ENCODE results near the gene SCIMP. TPM values are rescaled to one million over a fixed set of nuclear protein-coding genes. Genes with fewer than 3 reads are reported as not detected.
"Not testable (repeated sequence)": the region's sequence is repeated elsewhere in the genome, so short reads cannot be mapped to it uniquely, and the experiment has no call there.

Gene SCIMP
- total RNA-seq, 1 experiment from 2014 or later, result not detected

DNA sequence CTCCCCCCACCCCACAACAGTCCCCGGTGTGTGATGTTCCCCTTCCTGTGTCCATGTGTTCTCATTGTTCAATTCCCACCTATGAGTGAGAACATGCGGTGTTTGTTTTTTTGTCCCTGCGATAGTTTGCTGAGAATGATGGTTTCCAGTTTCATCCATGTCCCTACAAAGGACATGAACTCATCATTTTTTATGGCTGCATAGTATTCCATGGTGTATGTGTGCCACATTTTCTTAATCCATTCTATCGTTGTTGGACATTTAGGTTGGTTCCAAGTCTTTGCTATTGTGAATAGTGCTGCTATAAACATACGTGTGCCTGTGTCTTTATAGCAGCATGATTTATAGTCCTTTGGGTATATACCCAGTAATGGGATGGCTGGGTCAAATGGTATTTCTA lies 17.1 kb downstream of the SCIMP start:
- not testable (repeated sequence) for H3K4me3 ChIP-seq; H3K36me3 ChIP-seq; H3K4me1 ChIP-seq; H3K27ac ChIP-seq; DNase-seq; H3K9me3 ChIP-seq (replicated peaks); H3K27me3 ChIP-seq

DNA sequence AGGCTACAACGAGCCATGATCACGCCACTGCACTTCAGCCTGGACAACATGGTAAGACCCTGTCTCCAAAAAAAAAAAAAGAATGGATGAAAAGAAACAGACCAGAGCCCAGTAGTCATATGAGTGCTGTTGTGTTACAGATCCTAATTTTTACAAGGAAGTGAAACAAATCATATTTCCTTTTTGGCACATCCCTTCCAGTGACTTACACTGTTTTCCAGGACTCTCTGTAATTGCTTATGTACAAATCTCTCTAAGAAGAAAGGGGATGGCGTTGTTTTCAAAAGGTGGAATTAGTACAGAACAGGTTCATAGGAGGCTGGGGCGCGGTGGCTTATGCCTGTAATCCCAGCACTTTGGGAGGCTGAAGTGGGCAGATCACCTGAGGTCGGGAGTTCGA lies 23.2 kb downstream of the SCIMP start:
- Histone ChIP-seq H3K36me3 (no peaks in the 10 kb centered on the region), H3K9me3 (replicated peaks) (no peaks in the 10 kb centered on the region), H3K27me3 (no peaks in the 10 kb centered on the region), H3K27ac (no peak overlapping the region), H3K4me3 (no peak overlapping the region), H3K4me1 (no peaks in the 10 kb centered on the region)
- DNase-seq, result no peak

DNA sequence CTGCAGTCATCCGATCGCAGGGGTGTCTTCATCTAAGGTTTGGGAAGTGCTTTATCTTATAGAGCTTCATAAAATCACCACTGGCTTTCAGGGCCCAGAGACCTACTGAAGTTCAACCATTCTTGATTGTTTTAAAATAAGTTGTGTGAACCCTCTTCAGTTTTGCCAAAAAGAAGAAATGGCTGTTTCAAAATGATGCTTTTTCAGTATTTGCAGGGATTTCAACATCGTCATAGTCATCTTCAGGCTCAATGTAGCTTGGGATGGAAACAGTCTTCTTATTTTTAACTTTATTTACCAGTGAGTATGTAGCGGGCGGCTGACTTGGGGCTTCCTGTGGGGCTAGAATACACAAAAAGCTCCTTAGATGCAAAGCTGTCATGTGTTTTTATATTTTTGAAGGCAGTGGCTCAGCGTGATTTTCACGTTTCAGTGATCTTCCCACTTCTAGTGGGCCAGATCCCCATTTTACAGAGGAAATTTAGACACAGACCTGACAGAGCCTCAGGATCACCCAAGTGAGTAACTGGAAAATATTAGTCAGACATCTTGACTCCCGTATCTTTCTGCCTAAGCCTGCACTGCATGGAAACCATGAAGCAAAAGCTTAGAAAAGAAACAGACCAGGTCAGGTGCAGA lies 23.9 kb downstream of the SCIMP start:
- no peaks in the 10 kb centered on the region for H3K36me3 ChIP-seq
- no peak for DNase-seq
- H3K4me3 ChIP-seq, result no peak overlapping the region
- no peaks in the 10 kb centered on the region for H3K4me1 ChIP-seq
- H3K9me3 ChIP-seq (replicated peaks), result no peaks in the 10 kb centered on the region
- no peaks in the 10 kb centered on the region for H3K27me3 ChIP-seq
- H3K27ac ChIP-seq, result no peak overlapping the region

DNA sequence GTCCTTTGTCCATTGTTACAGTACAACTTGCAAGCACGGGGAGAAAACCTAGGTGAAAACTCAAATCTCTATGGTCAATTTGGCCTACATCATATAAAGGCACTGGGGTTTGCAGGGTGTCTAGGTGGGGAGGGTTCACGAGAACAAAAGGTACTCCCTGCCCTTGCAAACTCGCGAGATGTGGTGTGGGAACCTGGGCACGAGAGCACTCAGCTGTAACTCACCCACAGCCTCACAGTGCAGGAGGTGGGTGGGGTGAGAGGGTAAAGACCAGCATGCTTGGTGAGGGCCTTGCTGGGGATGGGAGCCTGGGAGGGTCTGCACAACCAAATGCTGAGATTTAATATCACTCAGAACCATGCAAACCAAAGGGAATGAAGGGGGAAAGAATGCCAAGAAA lies 24.6 kb downstream of the SCIMP start:
- no peak overlapping the region for H3K4me3 ChIP-seq
- H3K27ac ChIP-seq, result no peak overlapping the region
- H3K4me1 ChIP-seq, result no peaks in the 10 kb centered on the region
- no peaks in the 10 kb centered on the region for H3K9me3 ChIP-seq (replicated peaks)
- H3K36me3 ChIP-seq, result no peaks in the 10 kb centered on the region
- H3K27me3 ChIP-seq, result no peaks in the 10 kb centered on the region
- DNase-seq, result no peak

DNA sequence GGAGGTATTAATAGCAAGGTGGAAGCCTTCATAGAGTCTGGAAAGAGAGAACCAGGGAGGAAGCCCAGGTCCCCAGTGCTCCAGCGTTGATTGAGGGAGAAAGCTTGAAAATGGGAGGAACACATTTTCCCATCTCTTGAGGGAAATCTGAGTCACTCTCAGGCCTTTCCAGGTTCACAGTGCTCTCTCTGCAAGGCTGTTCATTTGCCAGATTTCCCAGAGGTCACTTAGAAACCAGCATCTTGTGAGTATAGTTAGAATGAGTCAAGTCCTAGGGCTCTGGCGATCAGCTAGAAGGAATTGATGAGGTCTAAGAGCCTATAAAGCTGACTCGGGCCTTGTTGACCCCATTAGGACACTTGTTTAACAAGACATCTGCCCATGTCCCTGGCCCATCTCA lies 25.3 kb downstream of the SCIMP start:
- Histone ChIP-seq H3K9me3 (replicated peaks) (no peaks in the 10 kb centered on the region), H3K4me3 (no peak overlapping the region), H3K36me3 (no peaks in the 10 kb centered on the region), H3K4me1 (no peaks in the 10 kb centered on the region), H3K27me3 (no peaks in the 10 kb centered on the region), H3K27ac (no peak overlapping the region)
- no peak for DNase-seq

DNA sequence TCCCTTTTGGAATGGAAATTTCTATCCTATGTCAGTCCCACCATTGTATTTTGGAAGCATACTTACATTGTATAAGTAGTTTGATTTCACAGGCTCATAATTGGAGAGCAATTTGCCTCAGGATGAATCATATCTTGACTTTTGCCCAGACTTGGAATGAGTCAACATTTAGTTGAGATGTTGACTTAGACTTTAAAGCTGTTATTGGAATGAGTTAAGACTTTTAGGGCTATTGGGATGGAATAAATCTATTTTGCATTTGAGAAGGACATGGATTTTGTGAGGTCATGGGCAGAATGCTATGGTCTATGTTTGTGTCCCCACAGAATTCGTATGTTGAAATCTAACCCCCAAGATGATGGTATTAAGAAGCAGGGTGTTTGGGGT lies 30.8 kb downstream of the SCIMP start:
- no peak for DNase-seq
- no peak overlapping the region for H3K4me3 ChIP-seq
- H3K36me3 ChIP-seq, result no peaks in the 10 kb centered on the region
- no peak overlapping the region for H3K27ac ChIP-seq
- no peaks in the 10 kb centered on the region for H3K4me1 ChIP-seq
- H3K27me3 ChIP-seq, result no peaks in the 10 kb centered on the region
- H3K9me3 ChIP-seq (replicated peaks), result no peaks in the 10 kb centered on the region

DNA sequence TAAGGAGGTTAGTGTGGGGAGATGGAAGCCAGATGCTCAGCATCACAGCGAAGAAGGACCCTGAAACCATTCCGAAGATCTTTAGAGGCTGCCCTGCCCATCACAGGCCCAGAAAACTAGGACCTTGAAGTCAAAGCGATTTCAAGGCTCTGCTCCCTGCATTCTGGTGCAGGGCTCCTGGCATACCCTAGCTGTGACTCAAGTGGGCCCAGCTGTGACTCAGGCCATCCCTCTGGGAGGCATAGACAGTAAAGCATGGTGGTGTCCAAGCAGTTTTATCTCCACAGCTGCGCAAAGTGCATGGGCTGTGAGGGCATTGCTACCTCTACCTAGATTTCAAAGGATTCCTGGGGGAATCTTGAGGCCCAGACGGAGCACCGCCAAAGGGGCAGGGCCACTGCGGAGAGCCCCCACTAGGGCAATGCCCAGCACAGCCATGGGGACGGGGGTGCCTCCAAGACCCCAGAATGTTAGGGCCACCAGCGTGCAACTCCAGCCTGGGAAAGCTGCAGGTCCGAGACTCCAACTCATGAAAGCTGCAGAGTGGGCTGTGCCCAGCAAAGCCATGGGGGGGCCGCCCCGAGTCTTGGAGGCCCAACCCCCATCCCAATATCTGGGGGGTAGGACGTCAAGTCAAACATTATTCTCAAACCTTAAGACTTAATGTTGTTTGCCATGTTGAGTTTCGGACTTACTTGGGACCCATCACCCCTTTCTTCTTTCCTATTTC lies 31.3 kb downstream of the SCIMP start:
- no peak for DNase-seq

DNA sequence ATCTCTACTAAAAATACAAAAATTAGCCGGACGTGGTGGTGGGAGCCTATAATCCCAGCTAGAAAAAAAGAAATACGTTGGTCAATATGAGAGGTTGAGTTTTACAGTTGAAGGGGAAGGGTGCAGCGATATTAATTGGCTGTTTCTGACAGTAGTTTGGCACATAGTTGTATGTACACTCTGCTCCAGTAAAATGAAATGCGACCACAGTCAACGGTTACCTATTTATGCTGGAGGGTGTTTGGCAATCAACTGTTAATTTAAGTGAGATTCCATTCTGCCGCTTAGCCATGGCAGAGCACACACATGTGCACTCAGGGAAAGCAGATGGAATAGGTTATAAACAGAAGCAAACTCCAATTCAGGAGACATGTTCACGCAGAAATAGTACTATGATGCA lies 33.6 kb downstream of the SCIMP start:
- H3K9me3 ChIP-seq (replicated peaks), result no peaks in the 10 kb centered on the region
- H3K4me3 ChIP-seq, result no peak overlapping the region
- H3K27me3 ChIP-seq, result no peaks in the 10 kb centered on the region
- H3K27ac ChIP-seq, result no peak overlapping the region
- DNase-seq, result no peak
- H3K4me1 ChIP-seq, result no peaks in the 10 kb centered on the region
- no peaks in the 10 kb centered on the region for H3K36me3 ChIP-seq

More for the DNA sequence above, 31.3 kb downstream of the SCIMP start:
- H3K36me3 ChIP-seq, result no peaks in the 10 kb centered on the region
- no peaks in the 10 kb centered on the region for H3K9me3 ChIP-seq (replicated peaks)
- no peak overlapping the region for H3K4me3 ChIP-seq
- H3K27ac ChIP-seq, result no peak overlapping the region
- H3K4me1 ChIP-seq, result no peaks in the 10 kb centered on the region
- H3K27me3 ChIP-seq, result no peaks in the 10 kb centered on the region

DNA sequence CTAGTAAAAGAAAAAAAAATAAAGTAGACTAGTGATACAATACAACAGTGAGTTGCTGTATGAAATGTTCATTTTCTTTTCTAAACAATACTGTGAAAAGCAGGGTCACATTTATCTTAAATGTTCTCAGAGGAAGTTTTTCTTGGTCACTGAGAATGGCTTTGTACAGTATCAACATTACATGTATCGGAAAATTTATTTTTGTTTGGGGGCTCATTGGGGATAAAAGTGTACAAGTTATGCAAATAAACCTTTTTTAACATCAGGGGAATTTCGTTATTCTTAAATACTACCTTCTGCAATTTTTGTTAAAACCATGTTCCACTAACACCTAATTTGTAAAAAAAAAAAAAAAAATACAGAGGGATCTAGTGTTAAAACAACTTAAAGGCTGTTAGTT lies 34.3 kb downstream of the SCIMP start:
- Histone ChIP-seq H3K4me1 (no peaks in the 10 kb centered on the region), H3K36me3 (no peaks in the 10 kb centered on the region), H3K9me3 (replicated peaks) (no peaks in the 10 kb centered on the region), H3K4me3 (no peak overlapping the region), H3K27ac (no peak overlapping the region), H3K27me3 (no peaks in the 10 kb centered on the region)
- no peak for DNase-seq

DNA sequence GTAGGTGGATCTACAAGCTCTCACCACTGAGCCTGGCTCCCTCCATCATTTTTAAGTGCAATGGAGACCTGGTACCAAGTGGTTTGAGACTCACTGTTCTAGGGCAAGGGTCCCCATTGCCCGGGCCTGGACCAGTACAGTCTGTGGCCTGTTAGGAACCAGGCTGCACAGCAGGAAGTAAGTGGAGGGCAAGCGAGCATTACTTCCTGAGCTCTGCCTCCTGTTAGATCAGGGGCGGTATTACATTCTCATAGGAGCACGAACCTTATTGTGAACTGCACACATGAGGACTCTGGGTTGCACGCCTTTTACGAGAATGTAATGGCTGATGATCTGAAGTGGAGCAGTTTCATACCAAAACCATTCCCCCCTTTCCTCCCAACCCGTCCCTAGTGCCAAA lies 36.2 kb downstream of the SCIMP start:
- DNase-seq, result no peak
- H3K27me3 ChIP-seq, result no peaks in the 10 kb centered on the region
- no peaks in the 10 kb centered on the region for H3K36me3 ChIP-seq
- no peak overlapping the region for H3K27ac ChIP-seq
- H3K4me3 ChIP-seq, result no peak overlapping the region
- H3K9me3 ChIP-seq (replicated peaks), result no peaks in the 10 kb centered on the region
- H3K4me1 ChIP-seq, result no peaks in the 10 kb centered on the region

DNA sequence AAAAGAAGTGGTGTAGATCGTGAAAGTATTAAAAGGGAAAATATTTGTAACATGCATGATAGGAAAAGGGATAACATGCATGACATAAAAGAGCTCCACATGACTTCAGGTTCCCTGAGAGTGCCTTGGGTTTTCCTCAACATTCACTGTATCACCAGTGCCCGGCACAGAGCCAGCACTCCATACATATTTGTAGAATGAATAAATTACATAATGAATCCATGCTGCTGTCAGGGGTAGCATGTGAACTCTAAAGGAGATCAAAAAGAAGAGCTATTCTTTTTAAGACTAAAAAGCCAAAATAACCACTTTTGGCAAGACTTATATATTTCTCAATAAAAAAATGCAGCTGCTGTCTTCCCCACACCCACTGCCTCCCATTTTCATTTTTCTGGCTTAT lies 40.3 kb downstream of the SCIMP start:
- Histone ChIP-seq H3K27ac (no peak overlapping the region), H3K4me1 (no peaks in the 10 kb centered on the region), H3K9me3 (replicated peaks) (no peaks in the 10 kb centered on the region), H3K4me3 (no peak overlapping the region), H3K36me3 (peaks cover 8% of the 10 kb centered on the region), H3K27me3 (no peaks in the 10 kb centered on the region)
- DNase-seq, result no peak

DNA sequence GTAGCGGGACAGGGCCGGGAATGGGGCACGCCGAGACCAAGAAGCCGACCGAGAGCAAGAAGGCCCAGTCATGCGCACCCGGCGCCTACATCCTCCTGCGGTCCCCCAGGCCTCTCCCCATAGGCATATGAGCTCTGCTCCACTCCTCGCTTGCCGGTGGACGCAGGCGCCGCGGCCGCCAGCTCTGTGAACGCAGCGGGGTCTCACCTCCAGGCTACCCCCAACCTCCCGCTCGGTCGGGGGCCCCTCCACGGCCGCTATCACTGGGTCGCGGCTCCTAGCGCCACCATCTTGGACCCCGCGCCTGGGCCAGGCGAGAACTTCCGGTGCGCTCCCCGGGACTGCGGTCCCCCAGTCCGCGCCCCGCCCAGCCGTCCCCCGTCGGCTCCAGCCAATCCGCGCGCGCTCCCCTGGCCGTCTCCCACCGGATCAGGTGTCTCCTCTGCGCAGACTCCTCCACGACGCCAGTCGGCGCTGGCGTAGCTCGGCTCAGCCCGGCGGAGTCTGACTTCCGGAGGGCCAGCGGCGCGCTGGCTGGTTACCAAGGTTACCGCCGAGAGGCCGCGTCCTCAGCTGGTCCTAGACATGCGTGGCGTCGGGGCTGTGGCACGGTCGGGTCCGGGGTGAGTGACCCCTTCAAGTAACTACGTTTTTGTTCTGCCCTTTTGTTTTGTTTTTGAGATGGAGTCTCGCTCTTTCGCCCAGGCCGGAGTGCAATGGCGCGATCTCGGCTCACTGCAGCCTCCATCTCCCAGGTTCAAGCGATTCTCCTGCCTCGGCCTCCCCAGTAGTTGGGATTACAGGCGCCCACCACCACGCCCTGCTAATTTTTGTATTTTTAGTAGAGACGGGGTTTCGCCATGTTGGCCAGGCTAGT lies 42.9 kb downstream of the SCIMP start, which contains the start of gene ZNF594:
Gene ZNF594, minus strand, starts transcription at position 328 of the 877 bp plus-strand sequence. CDS start 7,612 bp downstream, outside the sequence.
- Histone ChIP-seq H3K4me1 (no peaks in the 10 kb centered on the region), H3K9me3 (replicated peaks) (no peaks in the 10 kb centered on the region), H3K27ac (peak within 1 kb of the TSS; percentile 80), H3K4me3 (peak within 1 kb of the TSS; percentile 95), H3K36me3 (peaks cover 9% of the 10 kb centered on the region), H3K27me3 (no peaks in the 10 kb centered on the region)
- peak; percentile 93 to 95 for DNase-seq

DNA sequence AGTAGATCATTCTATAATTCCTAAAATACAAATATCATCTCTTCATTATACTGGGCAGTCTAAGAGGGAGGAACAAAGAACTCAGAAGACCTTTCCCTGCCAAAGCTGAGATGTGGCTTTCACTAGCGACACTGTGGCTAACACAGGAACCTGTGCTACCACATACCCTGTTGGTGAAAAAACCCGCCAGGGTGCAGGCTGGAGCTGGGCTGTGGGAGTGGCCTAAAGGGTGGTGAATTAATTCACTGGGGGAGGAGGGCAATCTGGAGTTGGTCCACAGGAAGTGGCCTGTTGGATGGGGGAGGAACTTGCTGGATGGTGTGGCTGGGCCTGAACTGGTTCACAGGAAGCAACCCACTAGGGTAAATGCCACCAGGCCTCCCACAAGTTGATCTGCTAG lies 50.4 kb downstream of the SCIMP start:
- H3K9me3 ChIP-seq (replicated peaks), result peaks cover 27% of the 10 kb centered on the region

DNA sequence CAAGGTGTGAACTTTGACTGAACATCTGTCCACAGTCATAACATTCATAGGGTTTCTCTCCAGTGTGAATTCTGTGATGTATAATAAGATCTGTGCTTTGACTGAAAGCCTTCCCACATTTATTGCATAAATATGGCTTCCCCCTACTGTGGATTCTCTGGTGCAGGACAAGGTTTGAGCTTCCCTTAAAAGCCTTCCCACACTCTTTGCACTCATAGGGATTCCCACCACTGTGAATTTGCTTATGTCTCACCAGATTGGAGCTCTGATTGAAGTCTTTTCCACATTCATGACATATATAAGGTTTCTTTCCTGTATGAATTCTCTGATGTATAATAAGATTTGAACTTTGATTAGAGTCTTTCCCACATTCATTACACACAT lies 51.3 kb downstream of the SCIMP start:
- H3K27ac ChIP-seq, result no peak overlapping the region
- no peak for DNase-seq
- H3K4me3 ChIP-seq, result no peak overlapping the region
- peaks cover 15% of the 10 kb centered on the region for H3K36me3 ChIP-seq
- H3K4me1 ChIP-seq, result no peaks in the 10 kb centered on the region
- H3K27me3 ChIP-seq, result no peaks in the 10 kb centered on the region
- H3K9me3 ChIP-seq (replicated peaks), result peaks cover 27% of the 10 kb centered on the region

More for the DNA sequence above, 50.4 kb downstream of the SCIMP start:
- no peak for DNase-seq
- no peaks in the 10 kb centered on the region for H3K27me3 ChIP-seq
- no peaks in the 10 kb centered on the region for H3K4me1 ChIP-seq
- H3K27ac ChIP-seq, result no peak overlapping the region
- H3K4me3 ChIP-seq, result no peak overlapping the region
- H3K36me3 ChIP-seq, result peaks cover 15% of the 10 kb centered on the region

All from SJCRH30 (cell line).